ENCODE results near the gene APRT. TPM values are rescaled to one million over a fixed set of nuclear protein-coding genes. Genes with fewer than 3 reads are reported as not detected.

APRT gene
- total and polyA plus RNA-seq, 2 of the 4 experiments (the other 2 are of a cell fraction), result 40.5 to 157 TPM

- intact Hi-C loops (cut with micrococcal nuclease), result no loop called here
- H3K4me2 ChIP-seq (ENCODE audit: low read depth, low read length), result no peak overlapping the region
- H3K27ac ChIP-seq (ENCODE audit: insufficient read depth, low read length), result no peak overlapping the region
- H2AFZ ChIP-seq (replicated peaks; ENCODE audit: low read length, poor library complexity), result no peak overlapping the region
- BruUV-seq (replicated peaks), result no TSS peak
- no peak overlapping the region for H2BK120ac ChIP-seq (ENCODE audit: low read depth, low read length)
- dilution Hi-C loops (cut with HindIII; ENCODE audit: low sequenced_read_pairs, unreplicated experiment), result no loop called here
- H3K9me3 ChIP-seq (ENCODE audit: control insufficient read depth, insufficient read depth, low read length), result no peaks in the 10 kb centered on the region
- H3K79me1 ChIP-seq (ENCODE audit: low read depth in 1 of 2, low read length in 2 of 2), result peaks cover 11 to 55% of the 10 kb centered on the region in 2 experiments; a peak in 3 of 4 replicates
- H3K36me3 ChIP-seq (ENCODE audit: control insufficient read depth, insufficient read depth, low read length), result peaks cover 19% of the 10 kb centered on the region
- H4K5ac ChIP-seq (ENCODE audit: low read depth, low read length), result no peak overlapping the region
- no peak overlapping the region for H2BK5ac ChIP-seq (ENCODE audit: low read depth, low read length, poor library complexity, severe bottlenecking)
- no peak for ATAC-seq (ENCODE audit: low read depth)
- H2BK20ac ChIP-seq (ENCODE audit: low read depth, low read length), result no peak overlapping the region
- no peaks in the 10 kb centered on the region for H3K9me1 ChIP-seq (ENCODE audit: insufficient read depth, low read length)
- peaks cover 19% of the 10 kb centered on the region for H3K4me1 ChIP-seq (ENCODE audit: control insufficient read depth, insufficient read depth, low read length)
- H3K18ac ChIP-seq (ENCODE audit: low read depth, low read length), result no peak overlapping the region
- no peak overlapping the region for H3K4me3 ChIP-seq (ENCODE audit: insufficient read depth, low read depth, low read length)
- CTCF ChIA-PET, result no interaction called here
- peaks cover 23% of the 10 kb centered on the region for H4K20me1 ChIP-seq (ENCODE audit: insufficient read depth, low read length)
- H3K27me3 ChIP-seq (ENCODE audit: control insufficient read depth, insufficient read depth, low read length), result no peaks in the 10 kb centered on the region
- H3K56ac ChIP-seq (ENCODE audit: extremely low read depth, insufficient read depth, low read length), result no peak overlapping the region
- H3K14ac ChIP-seq (replicated peaks; ENCODE audit: low read depth, low read length), result no peak overlapping the region
- H3K4ac ChIP-seq (ENCODE audit: low read depth, low read length), result no peak overlapping the region
- DNase-seq, result no peak
- H3K23ac ChIP-seq (ENCODE audit: low read depth, low read length), result no peak overlapping the region
- no peak overlapping the region for H2AK9ac ChIP-seq (replicated peaks; ENCODE audit: low read depth, low read length, poor library complexity)
- POLR2A ChIA-PET (ENCODE audit: unreplicated experiment), result no interaction called here
- no peak overlapping the region for H2BK15ac ChIP-seq (ENCODE audit: low read depth, low read length)
- no peak for TF ChIP-seq RCOR1 (IDR thresholded peaks at IDR 0.05; ENCODE audit: insufficient replicate concordance, low read length)
- TF ChIP-seq BHLHE40 (IDR thresholded peaks at IDR 0.05; ENCODE audit: low read depth, low read length), result no peak
- TF ChIP-seq RFX5 (IDR thresholded peaks at IDR 0.05; ENCODE audit: low read depth, low read length), result no peak
- TF ChIP-seq MAFK (IDR thresholded peaks at IDR 0.05; ENCODE audit: low read depth, low read length), result no peak
- no peak for TF ChIP-seq NFE2L2 (IDR thresholded peaks at IDR 0.05; ENCODE audit: low read depth, low read length)
- no peak for TF ChIP-seq MAZ (IDR thresholded peaks at IDR 0.05; ENCODE audit: borderline replicate concordance, low read depth, low read length)
- no peak for TF ChIP-seq USF2 (IDR thresholded peaks at IDR 0.05; ENCODE audit: low read depth, low read length)
- TF ChIP-seq FOS (IDR thresholded peaks at IDR 0.05; ENCODE audit: low read depth, low read length), result no peak
- no peak for TF ChIP-seq CHD1 (IDR thresholded peaks at IDR 0.05; ENCODE audit: low read depth, low read length)
- TF ChIP-seq MXI1 (IDR thresholded peaks at IDR 0.05; ENCODE audit: borderline replicate concordance, low read depth, low read length), result no peak
- TF ChIP-seq, protein P1, sequence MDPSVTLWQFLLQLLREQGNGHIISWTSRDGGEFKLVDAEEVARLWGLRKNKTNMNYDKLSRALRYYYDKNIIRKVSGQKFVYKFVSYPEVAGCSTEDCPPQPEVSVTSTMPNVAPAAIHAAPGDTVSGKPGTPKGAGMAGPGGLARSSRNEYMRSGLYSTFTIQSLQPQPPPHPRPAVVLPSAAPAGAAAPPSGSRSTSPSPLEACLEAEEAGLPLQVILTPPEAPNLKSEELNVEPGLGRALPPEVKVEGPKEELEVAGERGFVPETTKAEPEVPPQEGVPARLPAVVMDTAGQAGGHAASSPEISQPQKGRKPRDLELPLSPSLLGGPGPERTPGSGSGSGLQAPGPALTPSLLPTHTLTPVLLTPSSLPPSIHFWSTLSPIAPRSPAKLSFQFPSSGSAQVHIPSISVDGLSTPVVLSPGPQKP (IDR thresholded peaks at IDR 0.05; ENCODE audit: borderline replicate concordance, low read depth, low read length), result no peak
- no peak for TF ChIP-seq CEBPB (IDR thresholded peaks at IDR 0.05; ENCODE audit: low read depth, low read length)
- no peak overlapping the region for H4K8ac ChIP-seq (ENCODE audit: low read depth in 2 of 2, low read length in 2 of 2)
- H4K91ac ChIP-seq (ENCODE audit: insufficient read depth, low read depth, low read length), result no peak overlapping the region
- in situ Hi-C loops (cut with MboI; ENCODE audit: low sequenced_read_pairs), result no loop called here
- no peak overlapping the region for H2AK5ac ChIP-seq (ENCODE audit: low read depth, low read length)
- no peak overlapping the region for H3K9ac ChIP-seq (ENCODE audit: low read depth, low read length)
- WGBS, 2 experiments (ENCODE audit: extremely low coverage in 2 of 2, insufficient read length in 1 of 2), result 90% methylated on average over 11 of the region's 26 CpGs; no CpG with 5 or more reads in 1 of the 2 experiments
Observed at GRCh38 chr16:88807626-88808453, 3.9 kb downstream of the APRT start.

All from IMR-90 (cell line).